CD4-positive, CD25-positive, alpha-beta regulatory T cell (primary cell): Measurements from ENCODE around the gene PSMC3IP. TPM values are rescaled to one million over a fixed set of nuclear protein-coding genes. Genes with fewer than 3 reads are reported as not detected.

Experiments
- ATAC-seq, 2 donors: fragments of 150-1000 bp; cut with Tn5 transposase; one replicate each; pipeline ENCODE4 v1.10.0; 2021; ENCODE audit warnings: low read depth in 2 of 2, moderate number of reproducible peaks in 2 of 2, moderate library complexity in 1 of 2
- DNase-seq, 3 donors: peaks; one replicate each; pipeline versions ENCODE4 v3.0.0 to v3.0.0-alpha.2; 2012 to 2022; ENCODE audit warnings: mixed read lengths in 1 of 3
- H3K27ac ChIP-seq: one replicate; pipeline ENCODE4 v1.7.0; 2013; ENCODE audit warnings: mild to moderate bottlenecking, low read length; ENCODE audit not compliant: insufficient read depth, poor library complexity, severe bottlenecking
- H3K27me3 ChIP-seq: one replicate; pipeline ENCODE4 v1.7.0; 2013; ENCODE audit warnings: low read length; ENCODE audit not compliant: control insufficient read depth, insufficient read depth
- H3K36me3 ChIP-seq: one replicate; pipeline ENCODE4 v1.7.0; 2013; ENCODE audit warnings: mild to moderate bottlenecking, low read length, moderate library complexity; ENCODE audit not compliant: control insufficient read depth, insufficient read depth
- H3K4me1 ChIP-seq: 2 replicates; pipeline ENCODE4 v1.7.0; 2013; ENCODE audit warnings: mild to moderate bottlenecking, low read length; ENCODE audit not compliant: insufficient read depth, control insufficient read depth, poor library complexity, severe bottlenecking
- H3K4me3 ChIP-seq: one replicate; pipeline ENCODE4 v1.7.0; 2013; ENCODE audit warnings: low read depth, mild to moderate bottlenecking, low read length, moderate library complexity
- H3K9me3 ChIP-seq, 2 experiments: 1 replicate in 1 of 2; 2 replicates in 1 of 2; pipeline ENCODE4 v1.7.0; 2013; ENCODE audit warnings: low read length in 2 of 2, mild to moderate bottlenecking in 1 of 2, moderate library complexity in 1 of 2; ENCODE audit not compliant: control insufficient read depth in 2 of 2
- H3K27ac Mint-ChIP-seq, 3 donors: one replicate each; pipeline ENCODE4 v1.8.0; 2020 to 2022; ENCODE audit warnings: mild to moderate bottlenecking in 3 of 3, mixed read lengths in 3 of 3, moderate library complexity in 2 of 3
- H3K27me3 Mint-ChIP-seq: one replicate; pipeline ENCODE4 v1.8.0; 2022; ENCODE audit warnings: mild to moderate bottlenecking, mixed read lengths
- H3K36me3 Mint-ChIP-seq: one replicate; pipeline ENCODE4 v1.8.0; 2020; ENCODE audit warnings: mixed read lengths
- H3K4me1 Mint-ChIP-seq, 4 donors: one replicate each; pipeline ENCODE4 v1.8.0; 2020 to 2022; ENCODE audit warnings: mixed read lengths in 4 of 4, mild to moderate bottlenecking in 1 of 4
- H3K4me3 Mint-ChIP-seq, 4 donors: one replicate each; pipeline ENCODE4 v1.8.0; 2020 to 2022; ENCODE audit warnings: mild to moderate bottlenecking in 4 of 4, mixed read lengths in 4 of 4, moderate library complexity in 3 of 4
- H3K9me3 Mint-ChIP-seq, 7 donors: one replicate each; pipeline ENCODE4 v1.8.0; 2020 to 2022; ENCODE audit warnings: mixed read lengths in 7 of 7, mild to moderate bottlenecking in 3 of 7, moderate library complexity in 2 of 7
- polyA plus RNA-seq, 4 donors: library from polyadenylated mRNA; unstranded; fragments of 300-500 nt; fragmentation: Illumina TruSeq; gene quantifications; one replicate each; pipeline ENCODE4 v1.2.3, GENCODE V29; 2021
- total RNA-seq: library from RNA; stranded (reverse); gene quantifications from one replicate; pipeline ENCODE4 v1.2.3, GENCODE V29; 2022

Gene PSMC3IP
- total and polyA plus RNA-seq, 5 donors from 2014 or later: 0.25 to 2.5 (median 0.55) TPM; not detected in 1

GRCh38 chr17:42579794-42580551 lies 2.4 kb upstream of the PSMC3IP start:
- Histone ChIP-seq H3K27me3 (no peaks in the 10 kb centered on the region), H3K36me3 (peaks cover 51% of the 10 kb centered on the region), H3K4me3 (no peak overlapping the region), H3K9me3 (no peaks in the 10 kb centered on the region), H3K27ac (no peak overlapping the region), H3K4me1 (peaks cover 19% of the 10 kb centered on the region)
- DNase-seq (no peak), ATAC-seq (no peak)
- H3K4me3 Mint-ChIP-seq: peak overlapping the region in 3 of 4 donors; percentile 56 to 70 (median 69)
- peaks cover 18% of the 10 kb centered on the region for H3K36me3 Mint-ChIP-seq
- no peaks in the 10 kb centered on the region for H3K27me3 Mint-ChIP-seq
- H3K4me1 Mint-ChIP-seq: peaks cover 4 to 33% (median 20%) of the 10 kb centered on the region in 4 donors
- peak overlapping the region; percentile 25 to 64 (median 58) for H3K27ac Mint-ChIP-seq
- no peaks in the 10 kb centered on the region for H3K9me3 Mint-ChIP-seq

- no peaks in the 10 kb centered on the region for H3K9me3 ChIP-seq
- Mint-ChIP-seq H3K27me3 (no peaks in the 10 kb centered on the region), H3K4me3 (peak overlapping the region; percentile 87 to 99 (median 98)), H3K27ac (peak overlapping the region; percentile 85 to 96 (median 94)), H3K4me1 (peaks cover 7 to 34% (median 25%) of the 10 kb centered on the region in 4 donors), H3K9me3 (no peaks in the 10 kb centered on the region), H3K36me3 (peaks cover 21% of the 10 kb centered on the region)
- H3K27ac ChIP-seq: peak overlapping the region; percentile 69
- H3K27me3 ChIP-seq: no peaks in the 10 kb centered on the region
- H3K36me3 ChIP-seq: peaks cover 49% of the 10 kb centered on the region
- H3K4me1 ChIP-seq: peaks cover 19% of the 10 kb centered on the region
- DNase-seq: peak; percentile 58 to 75 (median 62)
- peak; percentile 35 to 43 for ATAC-seq
- H3K4me3 ChIP-seq: peak overlapping the region; percentile 90
Observed at GRCh38 chr17:42578282-42578869, 847 bp upstream of the PSMC3IP start.

- Histone ChIP-seq H3K36me3 (peaks cover 49% of the 10 kb centered on the region), H3K4me1 (peaks cover 19% of the 10 kb centered on the region), H3K4me3 (peak overlapping the region; percentile 35), H3K9me3 (no peaks in the 10 kb centered on the region), H3K27me3 (no peaks in the 10 kb centered on the region), H3K27ac (peak overlapping the region; percentile 69)
- peaks cover 9 to 35% (median 26%) of the 10 kb centered on the region in 4 donors for H3K4me1 Mint-ChIP-seq
- H3K9me3 Mint-ChIP-seq: no peaks in the 10 kb centered on the region
- H3K4me3 Mint-ChIP-seq: peak overlapping the region; percentile 3 to 99 (median 92)
- ATAC-seq (no peak), DNase-seq (peak in 1 of 3 donors; percentile 28)
- H3K27me3 Mint-ChIP-seq: no peaks in the 10 kb centered on the region
- peaks cover 18% of the 10 kb centered on the region for H3K36me3 Mint-ChIP-seq
- H3K27ac Mint-ChIP-seq: peak overlapping the region in 2 of 3 donors; percentile 85 to 94
Observed at GRCh38 chr17:42577140-42577531, 393 bp downstream of the PSMC3IP start.

- peaks cover 54% of the 10 kb centered on the region for H3K36me3 ChIP-seq
- H3K27ac Mint-ChIP-seq: no peak overlapping the region
Observed at GRCh38 chr17:42574463-42574862, 3.1 kb downstream of the PSMC3IP start.

GRCh38 chr17:42573095-42573494 lies 4.4 kb downstream of the PSMC3IP start:
- H3K9me3 ChIP-seq: no peaks in the 10 kb centered on the region
- no peaks in the 10 kb centered on the region for H3K27me3 ChIP-seq
- peaks cover 66% of the 10 kb centered on the region for H3K36me3 ChIP-seq
- no peak overlapping the region for H3K4me3 Mint-ChIP-seq
- DNase-seq: no peak
- H3K27me3 Mint-ChIP-seq: no peaks in the 10 kb centered on the region
- peaks cover 24% of the 10 kb centered on the region for H3K4me1 ChIP-seq
- H3K36me3 Mint-ChIP-seq: peaks cover 31% of the 10 kb centered on the region
- no peak overlapping the region for H3K4me3 ChIP-seq
- ATAC-seq: no peak
- no peak overlapping the region for H3K27ac ChIP-seq
- H3K4me1 Mint-ChIP-seq: peaks cover 9 to 47% (median 30%) of the 10 kb centered on the region in 4 donors
- H3K9me3 Mint-ChIP-seq: no peaks in the 10 kb centered on the region
- H3K27ac Mint-ChIP-seq: peak overlapping the region in 1 of 3 donors; percentile 16

More at GRCh38 chr17:42574463-42574862, 3.1 kb downstream of the PSMC3IP start:
- H3K9me3 ChIP-seq: no peaks in the 10 kb centered on the region
- Mint-ChIP-seq H3K36me3 (peaks cover 31% of the 10 kb centered on the region), H3K9me3 (no peaks in the 10 kb centered on the region), H3K27me3 (no peaks in the 10 kb centered on the region), H3K4me3 (no peak overlapping the region), H3K4me1 (peaks cover 9 to 43% (median 28%) of the 10 kb centered on the region in 4 donors)
- peaks cover 19% of the 10 kb centered on the region for H3K4me1 ChIP-seq
- DNase-seq: no peak
- no peak overlapping the region for H3K4me3 ChIP-seq
- no peak overlapping the region for H3K27ac ChIP-seq
- no peak for ATAC-seq
- no peaks in the 10 kb centered on the region for H3K27me3 ChIP-seq

- H3K4me3 Mint-ChIP-seq: peak overlapping the region in 2 of 4 donors; percentile 47 to 83
- ATAC-seq: no peak
- H3K4me1 Mint-ChIP-seq: peaks cover 9 to 44% (median 24%) of the 10 kb centered on the region in 4 donors
- H3K36me3 ChIP-seq: peaks cover 66% of the 10 kb centered on the region
- no peak overlapping the region for H3K27ac Mint-ChIP-seq
- no peaks in the 10 kb centered on the region for H3K27me3 Mint-ChIP-seq
- no peak overlapping the region for H3K27ac ChIP-seq
- H3K4me3 ChIP-seq: no peak overlapping the region
- H3K9me3 Mint-ChIP-seq: no peaks in the 10 kb centered on the region
- peaks cover 22% of the 10 kb centered on the region for H3K4me1 ChIP-seq
- DNase-seq: no peak
- no peaks in the 10 kb centered on the region for H3K9me3 ChIP-seq
- H3K36me3 Mint-ChIP-seq: peaks cover 31% of the 10 kb centered on the region
- no peaks in the 10 kb centered on the region for H3K27me3 ChIP-seq
Observed at GRCh38 chr17:42571435-42572225, 5.9 kb downstream of the PSMC3IP start.

GRCh38 chr17:42568341-42569111 lies 9.0 kb downstream of the PSMC3IP start:
- no peaks in the 10 kb centered on the region for H3K27me3 ChIP-seq
- DNase-seq (no peak), ATAC-seq (no peak)
- Mint-ChIP-seq H3K4me3 (peak overlapping the region in 3 of 4 donors; percentile 83 to 97 (median 95)), H3K4me1 (peaks cover 4 to 54% (median 26%) of the 10 kb centered on the region in 4 donors), H3K27me3 (no peaks in the 10 kb centered on the region), H3K36me3 (peaks cover 25% of the 10 kb centered on the region), H3K9me3 (peaks cover 0 to 2% (median 0%) of the 10 kb centered on the region in 7 donors), H3K27ac (peak overlapping the region; percentile 65 to 94 (median 75))
- H3K4me3 ChIP-seq: no peak overlapping the region
- peaks cover 66% of the 10 kb centered on the region for H3K36me3 ChIP-seq
- H3K4me1 ChIP-seq: peaks cover 37% of the 10 kb centered on the region
- no peak overlapping the region for H3K27ac ChIP-seq
- no peaks in the 10 kb centered on the region for H3K9me3 ChIP-seq
